ENCODE measurements around the gene CNNM3.
"Not testable (repeated sequence)": the region's sequence is repeated elsewhere in the genome, so short reads cannot be mapped to it uniquely, and the experiment has no call there.

The CNNM3 gene

DNA sequence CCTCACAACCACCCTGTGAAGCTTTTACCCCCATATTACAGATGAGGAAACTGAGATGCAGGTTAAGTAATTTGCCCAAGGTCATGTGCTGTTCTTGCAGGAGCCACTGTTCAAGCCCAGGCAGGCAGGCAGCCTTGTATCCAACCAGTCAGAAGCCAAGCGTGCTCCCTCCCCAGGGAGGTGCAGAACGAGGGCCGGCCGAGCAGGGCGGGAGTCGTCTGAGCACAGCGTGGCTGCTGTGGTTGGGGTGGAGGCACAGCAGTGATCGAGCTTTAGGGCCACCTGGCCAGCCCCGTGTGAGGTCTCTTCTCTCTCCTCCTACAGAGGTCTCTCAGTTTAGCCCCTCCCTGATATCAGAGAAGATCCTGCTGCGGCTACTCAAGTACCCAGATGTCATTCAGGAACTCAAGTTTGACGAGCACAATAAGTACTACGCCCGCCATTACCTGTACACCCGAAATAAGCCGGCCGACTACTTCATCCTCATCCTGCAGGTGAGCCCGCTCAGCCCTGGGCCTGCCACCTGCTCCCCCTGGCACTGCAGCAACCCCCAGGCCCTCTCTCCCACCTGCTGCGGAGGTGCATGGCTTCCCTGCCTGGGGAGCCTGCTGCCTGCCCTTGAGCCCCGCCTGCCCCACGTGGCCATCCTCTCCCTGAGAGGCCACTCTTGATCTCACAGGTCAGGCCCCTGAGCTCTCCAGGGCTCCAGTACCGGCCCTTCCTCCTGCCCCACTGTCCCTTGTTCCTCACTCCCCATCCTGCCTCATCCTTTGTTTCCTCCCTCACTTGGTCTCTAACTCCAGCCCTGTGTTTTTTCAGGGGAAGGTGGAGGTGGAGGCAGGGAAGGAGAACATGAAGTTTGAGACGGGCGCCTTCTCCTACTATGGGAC lies 17.1 kb upstream of the CNNM3 start:
- no peak for DNase-seq (ENCODE audit: low read depth, low spot score)

DNA sequence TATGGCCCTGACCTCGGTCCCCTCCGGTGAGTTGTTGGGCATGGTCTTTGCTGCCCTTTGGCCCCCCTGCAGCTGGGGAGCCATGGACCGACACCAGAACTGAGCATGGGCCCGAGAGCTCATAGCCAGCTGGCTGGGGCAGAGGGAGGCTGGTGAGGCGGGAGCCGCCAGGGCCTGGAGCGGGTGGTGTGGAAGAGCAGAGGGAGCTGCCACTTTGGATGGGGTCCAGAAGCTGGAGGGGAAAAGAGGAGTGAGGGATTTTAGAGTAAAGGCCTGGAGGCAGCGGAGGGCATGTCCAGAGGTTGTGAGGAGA lies 16.5 kb upstream of the CNNM3 start:
- DNase-seq (ENCODE audit: low read depth, low spot score) = no peak

DNA sequence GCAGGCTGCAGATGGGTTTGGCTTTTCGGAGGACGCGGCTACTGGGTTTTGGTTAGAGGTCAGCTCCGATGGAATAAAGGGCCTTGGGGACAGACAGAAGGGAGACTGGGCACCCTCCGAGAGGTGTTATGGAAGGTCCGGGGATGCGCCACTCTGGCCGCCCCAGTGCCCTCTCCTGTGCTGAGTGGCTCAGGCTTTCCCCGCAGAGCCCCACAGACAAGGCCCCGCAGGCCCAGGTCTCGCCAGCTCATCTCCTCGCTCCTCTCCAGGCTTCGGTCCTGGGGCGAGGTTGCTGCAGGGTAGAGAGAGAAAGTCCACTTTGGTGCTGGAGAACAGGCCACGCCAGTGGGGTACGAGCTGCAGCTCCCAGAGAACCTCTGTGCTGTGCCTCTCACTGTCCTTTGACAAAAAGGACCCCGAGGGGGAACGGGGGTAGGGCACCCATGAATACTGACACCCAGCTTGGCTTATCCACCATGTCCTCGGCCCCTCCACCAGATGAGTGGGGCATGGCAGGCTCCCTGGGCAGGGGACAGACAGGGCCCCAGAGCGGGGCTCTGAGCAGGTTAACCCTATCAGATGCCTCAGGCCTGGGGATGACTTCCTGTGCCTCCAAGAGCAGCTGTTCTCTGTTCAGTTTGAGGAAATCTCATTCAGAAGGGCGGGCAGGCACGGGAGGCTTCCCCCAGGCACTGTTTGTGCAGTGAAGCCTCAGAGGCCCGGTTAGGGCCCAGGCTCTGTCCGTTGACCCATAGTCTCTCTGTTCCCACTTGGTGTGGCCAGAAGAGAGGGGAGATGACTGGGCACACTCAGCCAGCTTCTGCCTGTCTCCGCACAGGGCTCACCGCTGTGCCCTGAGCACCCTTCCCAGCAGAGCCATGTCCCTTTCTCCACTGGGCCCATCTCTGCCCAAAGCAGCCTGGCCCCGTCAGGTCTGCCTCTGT lies 15.7 kb upstream of the CNNM3 start:
- no peak for DNase-seq (ENCODE audit: low read depth, low spot score)

DNA sequence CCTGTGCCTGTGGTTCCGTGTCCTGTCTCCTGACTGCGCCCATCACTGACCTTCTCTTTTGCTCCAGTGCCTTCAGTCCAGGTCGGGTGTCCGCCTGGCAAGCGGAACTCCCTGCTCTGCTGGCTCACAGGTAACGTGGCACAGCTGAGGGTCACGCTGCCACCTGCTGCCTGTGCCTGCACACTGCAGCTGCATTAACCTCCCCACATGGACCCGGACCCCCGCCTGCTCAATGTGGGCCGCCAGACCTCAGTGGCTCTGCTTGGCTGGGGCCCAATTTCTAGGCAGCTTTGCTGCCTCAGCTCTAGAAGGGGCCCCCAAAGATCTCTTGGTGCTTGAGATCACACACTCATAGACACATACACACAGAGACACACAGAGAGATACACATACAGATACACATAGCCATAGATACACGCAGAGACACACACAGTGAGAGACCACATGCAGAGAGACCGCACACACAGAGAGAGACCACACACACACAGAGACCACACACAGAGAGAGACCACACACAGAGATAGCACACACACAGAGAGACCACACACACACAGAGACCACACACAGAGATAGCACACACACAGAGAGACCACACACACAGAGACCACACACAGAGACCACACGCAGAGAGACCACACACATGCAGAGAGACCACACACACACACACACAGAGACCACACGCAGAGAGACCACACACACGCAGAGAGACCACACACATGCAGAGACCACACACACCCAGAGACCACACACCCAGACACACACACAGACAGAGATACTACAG lies 14.9 kb upstream of the CNNM3 start:
- peak; percentile 86 for DNase-seq (ENCODE audit: low read depth, low spot score)

DNA sequence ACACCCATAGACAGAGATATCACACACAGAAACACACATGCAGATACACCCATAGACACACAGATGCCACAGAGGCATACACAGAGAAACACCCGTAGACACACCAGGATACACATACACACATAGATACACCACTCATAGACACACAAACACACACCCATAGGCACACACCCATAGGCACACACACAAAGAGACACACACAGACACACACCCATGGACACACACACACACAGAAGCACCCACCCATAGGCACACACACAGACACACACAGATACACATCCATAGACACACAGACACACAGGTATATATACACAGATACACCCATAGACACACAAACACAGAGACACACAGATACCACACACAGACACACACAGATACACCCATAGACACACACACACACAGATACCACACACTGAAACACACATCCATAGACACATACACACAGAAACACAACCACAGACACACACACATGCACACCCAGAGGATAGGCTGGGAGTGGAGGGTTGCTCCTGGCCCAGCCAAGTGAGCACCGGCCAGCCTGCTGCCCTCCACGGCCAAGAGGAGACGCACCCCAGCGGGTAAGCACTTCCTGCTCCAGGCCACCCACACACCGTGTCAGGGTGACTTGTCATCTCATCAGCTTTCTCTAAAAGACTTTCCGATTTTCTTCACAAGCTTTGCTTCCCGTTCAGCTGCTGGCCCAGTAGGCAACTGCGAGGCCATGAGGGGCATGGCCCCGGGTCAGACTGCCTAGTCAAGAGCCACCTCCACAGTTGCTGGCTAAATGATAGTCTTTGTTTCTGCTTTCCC lies 14.1 kb upstream of the CNNM3 start:
- DNase-seq (ENCODE audit: low read depth, low spot score) = no peak

DNA sequence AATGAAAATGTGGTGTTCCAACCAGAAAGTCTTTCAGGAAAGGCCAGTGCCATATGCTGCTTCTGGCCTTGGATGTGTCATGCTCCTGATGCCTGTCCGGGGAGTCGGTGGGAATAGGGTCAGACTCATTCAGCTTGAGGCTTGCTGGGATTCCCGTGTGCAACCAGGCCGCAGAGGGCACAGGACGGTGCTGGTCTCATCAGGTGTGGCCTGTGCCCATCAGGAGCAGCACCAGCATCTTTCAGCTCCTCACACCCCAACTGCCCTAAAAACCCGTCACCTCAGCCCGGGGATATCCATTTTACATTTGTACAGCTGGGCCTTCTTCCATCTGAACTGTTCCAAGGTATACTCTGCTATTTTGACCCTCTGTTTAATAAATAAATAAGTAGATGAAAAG lies 13.3 kb upstream of the CNNM3 start:
- DNase-seq (ENCODE audit: low read depth, low spot score) = no peak

DNA sequence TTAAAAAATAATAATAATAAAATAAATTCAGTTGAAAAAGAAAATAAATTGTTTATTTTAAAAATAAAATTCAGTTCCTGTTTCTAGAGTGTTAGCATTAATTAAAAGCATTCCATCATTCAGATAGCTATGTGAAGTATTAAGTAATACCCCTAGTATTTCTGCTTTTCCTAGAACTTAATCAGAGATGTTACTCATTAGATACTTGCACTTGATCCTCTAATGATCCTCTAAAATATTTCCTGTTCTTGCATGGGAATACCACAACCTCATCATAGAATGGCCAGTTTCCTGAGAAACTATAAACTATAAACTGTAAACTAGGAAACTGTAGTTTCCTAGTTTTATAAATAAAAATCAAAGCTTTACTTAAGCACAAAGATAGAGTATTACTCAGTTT lies 11.1 kb upstream of the CNNM3 start:
- DNase-seq (ENCODE audit: low read depth, low spot score) = no peak

DNA sequence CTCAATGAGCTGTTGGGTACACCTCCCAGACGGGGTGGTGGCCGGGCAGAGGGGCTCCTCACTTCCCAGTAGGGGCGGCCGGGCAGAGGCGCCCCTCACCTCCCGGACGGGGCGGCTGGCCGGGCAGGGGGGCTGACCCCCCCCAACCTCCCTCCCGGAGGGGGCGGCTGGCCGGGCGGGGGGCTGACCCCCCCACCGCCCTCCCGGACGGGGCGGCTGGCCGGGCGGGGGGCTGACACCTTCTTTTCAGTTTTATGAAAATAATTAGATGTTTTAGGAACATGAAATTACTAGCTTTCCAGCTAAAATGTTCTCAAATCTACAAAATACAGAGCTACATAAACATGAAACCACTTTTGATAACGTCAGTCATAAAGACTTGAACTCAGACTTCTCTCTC lies 10.1 kb upstream of the CNNM3 start:
- DNase-seq (ENCODE audit: low read depth, low spot score) = not testable (repeated sequence)

DNA sequence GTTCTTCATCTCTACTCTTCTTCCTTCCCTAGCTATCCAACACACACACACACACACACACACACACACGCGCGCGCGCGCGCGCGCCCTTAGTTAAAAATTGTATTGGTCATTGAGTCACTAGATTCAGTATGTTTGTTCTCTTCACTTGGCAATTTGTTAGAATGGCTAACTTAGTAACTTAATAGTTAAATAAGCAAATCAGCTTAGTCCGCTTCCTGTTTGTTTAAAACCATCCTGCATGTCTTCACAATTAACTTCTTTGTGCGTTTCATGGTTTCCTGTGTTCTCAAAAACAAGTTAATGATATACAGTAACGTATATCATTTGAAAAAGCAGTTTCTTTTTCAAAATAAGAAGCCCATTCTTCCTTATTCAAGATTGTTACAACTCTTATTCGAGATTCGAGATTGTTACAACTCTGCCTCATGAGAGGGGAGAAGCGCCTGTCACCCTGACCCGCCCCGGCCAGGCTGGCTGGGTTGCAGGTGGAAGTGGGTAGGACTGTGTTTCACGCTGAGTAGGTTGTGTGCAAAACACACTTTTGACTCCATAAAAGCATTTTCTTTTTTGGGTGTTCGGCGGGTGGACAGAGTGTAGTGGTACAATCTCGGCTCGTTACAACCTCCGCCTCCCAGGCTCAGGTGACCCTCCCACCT lies 9.5 kb upstream of the CNNM3 start:
- no peak for DNase-seq (ENCODE audit: low read depth, low spot score)

DNA sequence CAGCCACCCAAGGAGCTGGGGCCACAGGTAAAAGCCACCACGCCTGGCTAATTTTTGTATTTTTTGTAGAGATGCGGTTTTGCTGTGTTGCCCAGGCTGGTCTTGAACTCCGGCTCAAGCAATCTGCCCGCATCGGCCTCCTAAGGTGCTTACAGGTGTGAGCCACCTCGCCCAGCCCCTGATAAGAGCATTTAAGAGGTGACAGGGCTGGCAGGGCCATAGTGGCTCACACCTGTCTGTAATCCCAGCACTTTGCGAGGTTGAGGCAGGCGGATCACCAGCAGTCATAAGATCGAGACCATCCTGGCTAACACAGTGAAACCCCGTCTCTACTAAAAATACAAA lies 9.0 kb upstream of the CNNM3 start:
- no peak for DNase-seq (ENCODE audit: low read depth, low spot score)

DNA sequence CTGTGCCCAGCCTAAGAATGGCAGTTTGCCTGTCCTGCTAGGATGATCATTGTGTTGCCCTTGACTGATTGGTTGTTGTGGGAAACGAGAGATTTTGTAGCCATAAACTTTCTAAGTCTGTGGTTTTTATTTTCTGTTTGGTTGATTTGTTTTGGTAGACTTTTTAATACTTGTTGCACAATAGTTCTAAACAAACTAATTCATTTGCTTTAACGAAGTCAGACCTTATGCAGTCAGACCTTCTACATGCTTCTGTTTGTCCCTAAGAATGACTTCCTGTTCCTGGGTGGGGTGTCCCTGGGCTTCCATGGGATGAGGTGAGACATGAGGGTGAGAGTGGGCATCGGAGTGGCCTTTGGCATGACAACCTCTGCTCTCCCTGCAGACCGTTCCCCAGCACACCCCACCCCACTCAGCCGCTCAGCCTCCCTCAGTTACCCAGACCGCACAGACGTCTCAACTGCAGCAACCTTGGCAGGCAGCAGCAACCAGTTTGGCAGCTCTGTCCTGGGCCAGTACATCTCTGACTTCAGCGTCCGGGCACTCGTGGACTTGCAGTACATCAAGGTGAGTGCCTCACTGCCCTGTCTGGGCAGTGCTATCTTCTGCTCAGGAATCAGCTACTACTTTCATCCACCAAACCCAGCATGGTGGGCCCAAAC lies 7.8 kb upstream of the CNNM3 start:
- no peak for DNase-seq (ENCODE audit: low read depth, low spot score)

DNA sequence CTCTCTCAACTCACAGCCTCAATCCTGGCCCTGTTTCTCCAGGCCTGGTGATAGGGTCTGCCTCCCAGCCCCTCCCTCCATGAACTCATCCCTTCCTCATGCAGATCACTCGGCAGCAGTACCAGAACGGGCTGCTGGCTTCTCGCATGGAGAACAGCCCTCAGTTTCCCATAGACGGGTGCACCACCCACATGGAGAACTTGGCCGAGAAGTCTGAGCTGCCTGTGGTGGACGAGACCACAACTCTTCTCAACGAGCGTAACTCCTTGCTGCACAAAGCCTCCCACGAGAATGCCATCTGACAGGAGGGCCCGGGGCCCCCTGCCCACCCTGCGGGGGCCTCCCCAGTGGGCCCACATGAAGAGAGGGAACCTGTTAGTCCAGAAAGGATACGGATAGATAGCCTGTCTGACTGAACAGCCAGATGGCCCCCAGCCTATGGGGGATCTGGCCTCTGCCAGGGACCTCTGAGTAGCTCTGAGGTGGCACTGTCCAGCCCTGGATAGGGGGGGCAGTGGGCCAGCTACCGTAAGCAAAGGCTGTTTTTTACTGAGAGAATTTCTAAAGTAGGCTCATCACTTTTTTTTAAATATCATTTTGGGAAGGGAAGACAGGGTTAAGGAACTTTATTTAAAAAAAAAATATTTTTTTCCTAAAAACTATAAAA lies 6.7 kb upstream of the CNNM3 start:
- DNase-seq (ENCODE audit: low read depth, low spot score) = no peak

DNA sequence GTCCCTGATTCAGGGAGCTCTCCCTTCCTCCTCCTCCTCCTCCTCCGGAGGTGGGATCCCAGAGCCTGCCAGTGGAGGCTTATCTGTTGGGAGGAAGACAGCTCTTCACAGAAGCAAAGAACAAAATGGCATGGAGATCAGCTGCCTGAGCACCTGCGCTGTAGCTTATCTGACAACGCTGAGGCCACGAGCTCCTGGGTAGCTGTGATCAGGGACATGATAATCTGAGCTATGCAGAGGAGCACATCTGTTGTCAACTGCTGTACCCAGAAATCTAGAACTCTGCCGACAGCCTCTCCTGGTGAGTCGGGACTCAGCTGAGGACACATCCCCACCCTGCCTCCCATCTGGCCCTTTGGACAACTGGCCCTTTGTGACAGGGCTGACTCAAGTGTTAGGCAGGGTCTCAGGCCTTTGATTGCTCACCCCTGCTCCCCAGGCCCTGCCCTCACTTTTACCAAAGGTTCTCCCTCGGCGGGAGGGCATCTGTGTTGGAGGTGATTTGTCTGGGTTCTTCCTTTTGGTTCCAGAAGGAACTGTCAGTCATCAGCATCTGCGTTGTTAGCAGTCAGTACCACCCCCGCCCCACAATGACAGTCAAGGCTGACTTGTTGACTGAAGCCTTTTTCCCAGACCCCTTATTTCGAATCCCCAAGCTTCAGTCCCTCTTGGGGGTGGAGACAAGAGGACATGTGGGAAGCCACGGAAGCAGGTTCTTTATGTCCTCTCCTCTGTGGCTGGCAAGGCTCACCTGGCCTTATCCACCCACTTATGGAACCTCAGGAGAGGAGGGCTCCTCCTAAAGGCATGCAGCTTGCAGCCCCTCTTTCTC lies 5.9 kb upstream of the CNNM3 start:
- DNase-seq (ENCODE audit: low read depth, low spot score) = no peak

DNA sequence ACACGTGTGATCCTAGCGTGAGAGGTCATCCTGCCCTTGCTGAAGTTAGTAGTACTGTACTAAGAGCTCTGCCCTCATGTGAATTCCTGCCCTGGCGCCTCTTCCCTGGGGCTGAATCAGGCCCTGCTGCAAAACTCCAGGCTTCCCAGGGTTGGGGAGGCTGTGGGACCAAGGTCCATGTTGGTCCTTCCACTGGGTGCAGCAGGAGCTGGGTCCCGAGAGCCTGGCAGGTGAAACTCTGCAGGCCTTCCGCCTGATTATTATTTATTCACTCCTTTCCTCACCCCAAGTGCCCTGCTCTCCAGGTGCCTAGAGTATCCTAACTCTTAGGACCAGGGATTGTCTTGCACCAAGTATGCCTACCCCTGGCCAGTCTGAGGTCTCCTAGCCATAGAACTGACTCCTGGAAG lies 5.3 kb upstream of the CNNM3 start:
- DNase-seq (ENCODE audit: low read depth, low spot score) = no peak

DNA sequence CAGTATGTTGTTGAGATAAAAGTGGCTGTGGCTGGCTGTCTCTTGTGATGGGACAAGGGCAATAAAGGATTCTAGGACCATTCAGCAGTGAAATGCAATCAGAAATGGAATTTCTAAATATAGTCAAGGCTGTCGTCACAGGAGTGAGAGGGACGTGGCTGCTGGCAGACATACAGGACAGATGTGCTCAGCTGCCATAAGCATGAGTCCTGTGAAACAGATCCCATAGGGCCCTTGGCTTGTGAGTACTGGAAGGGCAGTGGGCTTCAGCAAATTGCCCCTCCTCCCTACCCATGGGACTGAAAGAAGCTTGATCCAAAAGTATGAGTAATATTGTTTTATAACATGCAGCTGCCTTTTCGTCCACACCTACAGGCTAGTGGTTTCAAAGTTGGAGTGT lies 4.2 kb upstream of the CNNM3 start:
- no peak for DNase-seq (ENCODE audit: low read depth, low spot score)

DNA sequence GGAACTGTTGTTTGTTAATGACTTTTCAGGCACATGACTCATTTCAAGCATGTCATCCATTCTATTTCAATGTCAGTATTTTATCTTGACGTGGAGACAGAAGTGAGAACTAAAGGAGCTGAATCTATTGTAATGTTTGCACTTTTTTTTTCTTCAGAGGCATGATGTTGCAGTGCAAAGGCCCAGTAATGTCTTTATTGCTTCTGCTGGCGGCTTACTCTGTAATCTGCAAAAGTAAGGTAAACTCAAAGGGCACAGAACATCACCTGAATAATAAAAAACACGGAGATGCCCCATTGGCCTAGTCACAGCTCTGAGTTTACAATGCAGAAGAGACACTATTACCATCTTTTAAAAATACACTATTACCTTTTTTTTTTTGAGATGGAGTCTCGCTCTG lies 2.4 kb upstream of the CNNM3 start:
- DNase-seq (ENCODE audit: low read depth, low spot score) = no peak

DNA sequence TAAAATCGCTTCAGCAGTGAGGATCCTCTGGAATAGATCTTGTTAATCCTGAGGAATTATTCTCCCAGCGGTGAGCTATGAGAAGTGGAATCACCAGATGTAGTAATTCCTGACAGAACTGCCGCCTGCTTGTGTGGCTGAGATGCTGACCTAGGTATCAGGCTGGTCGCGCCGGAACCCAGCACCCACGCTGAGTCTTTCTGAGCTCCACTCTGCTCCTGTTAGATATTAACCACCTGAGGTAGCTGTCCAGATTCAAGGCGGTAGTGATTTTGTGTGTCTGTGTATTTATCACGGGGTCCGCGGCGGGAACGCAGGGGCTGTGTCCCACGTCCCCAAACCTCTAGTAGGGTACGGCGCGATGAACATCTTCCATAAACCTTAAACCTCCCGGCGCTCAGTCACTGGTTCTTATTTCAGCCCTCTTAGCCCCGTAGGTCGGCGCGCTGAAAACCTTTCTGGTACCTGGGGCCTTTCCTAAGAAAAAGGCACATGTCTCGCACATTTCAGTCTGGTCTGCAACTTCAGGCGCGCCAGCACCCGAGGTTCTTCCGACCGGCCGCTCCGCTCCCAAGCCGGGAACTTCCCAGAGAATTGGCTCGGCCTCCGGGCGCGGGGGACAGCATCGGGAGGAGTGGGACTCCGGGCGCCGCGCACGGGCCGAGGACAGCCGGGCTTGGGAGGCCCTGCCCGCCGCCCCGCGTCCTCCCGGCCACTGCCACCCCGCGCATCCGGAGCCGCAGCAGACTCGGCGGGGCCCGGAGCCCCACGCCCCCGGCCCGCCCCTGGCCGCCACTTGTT lies 542 bp upstream of the CNNM3 start:
- DNase-seq (ENCODE audit: low read depth, low spot score) = peak; percentile 71

Data from ELF-1 (cell line).